K562 (cell line): ENCODE data around the gene RFNG. TPM values are rescaled to one million over a fixed set of nuclear protein-coding genes. Genes with fewer than 3 reads are reported as not detected.

ENCODE experiments used
- GTF2A2 ChIP-seq: IDR thresholded peaks from 2 replicates; pipeline ENCODE4 v1.6.1; 2016; ENCODE audit warnings: mild to moderate bottlenecking, missing genetic modification characterization, missing compliant biosample characterization
- ILK ChIP-seq: fragments of 450-650 bp; IDR thresholded peaks from 2 replicates; pipeline ENCODE4 v1.6.1; 2016; ENCODE audit warnings: missing genetic modification characterization, low read depth, mild to moderate bottlenecking, missing compliant biosample characterization, moderate library complexity, borderline replicate concordance
- KAT8 ChIP-seq: fragments of 450-650 bp; IDR thresholded peaks from 2 replicates; pipeline ENCODE4 v1.6.1; 2016; ENCODE audit warnings: low read depth, mild to moderate bottlenecking
- MAFK ChIP-seq: IDR thresholded peaks from 2 replicates; pipeline ENCODE4 v1.6.1; 2011; ENCODE audit warnings: low read length, improper control_type of control experiment
- NCOA4 ChIP-seq: fragments of 450-650 bp; IDR thresholded peaks from 2 replicates; pipeline ENCODE4 v1.6.1; 2018; ENCODE audit warnings: mild to moderate bottlenecking; ENCODE audit not compliant: partially characterized antibody
- NFIC ChIP-seq: fragments of 450-650 bp; IDR thresholded peaks from 2 replicates; pipeline ENCODE4 v1.6.1; 2017; ENCODE audit warnings: mild to moderate bottlenecking, inconsistent platforms
- NUFIP1 ChIP-seq: fragments of 450-650 bp; IDR thresholded peaks from 2 replicates; pipeline ENCODE4 v1.6.1; 2018; ENCODE audit not compliant: partially characterized antibody
- POU5F1 ChIP-seq: fragments of 150-350 bp; IDR thresholded peaks from 2 replicates; pipeline ENCODE4 v1.6.1; 2014; ENCODE audit warnings: borderline replicate concordance, low read length, low read depth, mild to moderate bottlenecking; ENCODE audit not compliant: partially characterized antibody
- RBFOX2 ChIP-seq: fragments of 200-400 bp; formaldehyde crosslinking; IDR thresholded peaks from 2 replicates; pipeline ENCODE4 v1.6.1; 2017; ENCODE audit warnings: low read depth, mild to moderate bottlenecking, low read length, moderate library complexity
- STAT5B ChIP-seq: fragments of 250-450 bp; sonication (Bioruptor Pico); IDR thresholded peaks from 2 replicates; pipeline ENCODE4 v1.8.0; 2021; ENCODE audit warnings: mild to moderate bottlenecking, inconsistent platforms
- TAF9B ChIP-seq: fragments of 450-650 bp; IDR thresholded peaks from 2 replicates; pipeline ENCODE4 v1.6.1; 2018; ENCODE audit warnings: mild to moderate bottlenecking; ENCODE audit not compliant: partially characterized antibody
- THRAP3 ChIP-seq: fragments of 450-650 bp; IDR thresholded peaks from 2 replicates; pipeline ENCODE4 v1.6.1; 2016; ENCODE audit warnings: mild to moderate bottlenecking, inconsistent platforms, borderline replicate concordance
- ZBTB1 ChIP-seq: sonication (generic); formaldehyde crosslinking; IDR thresholded peaks from 2 replicates; pipeline ENCODE4 v1.8.1; 2023; ENCODE audit warnings: missing genetic modification reagents, low read depth, mild to moderate bottlenecking, borderline replicate concordance
- ZNF311 ChIP-seq: fragments of 250-450 bp; sonication (Bioruptor Pico); IDR thresholded peaks from 2 replicates; pipeline ENCODE4 v1.4.0; 2020; ENCODE audit warnings: mild to moderate bottlenecking, moderate library complexity
- polyA plus RNA-seq, 8 experiments: library from polyadenylated mRNA; depleted of rRNA in 4 of 8; stranded (reverse) in 5 of 8; unstranded in 3 of 8; fragments of >200 nt; fragmentation: Nextera tagmentation in 2 of 8; fragmentation: Illumina TruSeq in 1 of 8; extraction: Ambion mirVana in 2 of 8; extraction: Trizol in 1 of 8; gene quantifications; 2 replicates each; pipeline versions ENCODE4 v1.2.1 to v1.2.3, GENCODE V29; 2011 to 2014; ENCODE audit warnings: inconsistent platforms in 1 of 8, missing spikeins in 1 of 8
- total RNA-seq, 7 experiments: library from RNA; depleted of rRNA in 6 of 7; stranded (reverse); fragments of >200 nt in 6 of 7; fragmentation: Illumina TruSeq in 2 of 7; extraction: Trizol in 2 of 7; gene quantifications; 2 replicates each; pipeline versions ENCODE4 v1.2.1 to v1.2.3, GENCODE V29; 2011 to 2021; ENCODE audit warnings: low replicate concordance in 1 of 7
- TF ChIP-seq, protein P1 (sequence below): sonication (generic); formaldehyde crosslinking; IDR thresholded peaks from 2 replicates; pipeline ENCODE4 v1.8.1; 2023; ENCODE audit warnings: mild to moderate bottlenecking, missing genetic modification reagents
- TF ChIP-seq, protein P2 (sequence below): fragments of 250-450 bp; sonication (Bioruptor Pico); IDR thresholded peaks from 2 replicates; pipeline ENCODE4 v1.4.0; 2020; ENCODE audit warnings: mild to moderate bottlenecking, moderate library complexity

Gene RFNG
- total and polyA plus RNA-seq, 9 of the 15 experiments (the other 6 are each of a cell fraction or from before 2014, with no cell fraction given), result 0.32 to 32.8 (median 9.5) TPM

- TF ChIP-seq, protein P1, sequence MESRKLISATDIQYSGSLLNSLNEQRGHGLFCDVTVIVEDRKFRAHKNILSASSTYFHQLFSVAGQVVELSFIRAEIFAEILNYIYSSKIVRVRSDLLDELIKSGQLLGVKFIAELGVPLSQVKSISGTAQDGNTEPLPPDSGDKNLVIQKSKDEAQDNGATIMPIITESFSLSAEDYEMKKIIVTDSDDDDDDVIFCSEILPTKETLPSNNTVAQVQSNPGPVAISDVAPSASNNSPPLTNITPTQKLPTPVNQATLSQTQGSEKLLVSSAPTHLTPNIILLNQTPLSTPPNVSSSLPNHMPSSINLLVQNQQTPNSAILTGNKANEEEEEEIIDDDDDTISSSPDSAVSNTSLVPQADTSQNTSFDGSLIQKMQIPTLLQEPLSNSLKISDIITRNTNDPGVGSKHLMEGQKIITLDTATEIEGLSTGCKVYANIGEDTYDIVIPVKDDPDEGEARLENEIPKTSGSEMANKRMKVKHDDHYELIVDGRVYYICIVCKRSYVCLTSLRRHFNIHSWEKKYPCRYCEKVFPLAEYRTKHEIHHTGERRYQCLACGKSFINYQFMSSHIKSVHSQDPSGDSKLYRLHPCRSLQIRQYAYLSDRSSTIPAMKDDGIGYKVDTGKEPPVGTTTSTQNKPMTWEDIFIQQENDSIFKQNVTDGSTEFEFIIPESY (CRISPR knock-in tag), result peak; percentile 94
- TF ChIP-seq MAFK, result no peak
- TF ChIP-seq KAT8, result no peak
- no peak for TF ChIP-seq ILK
- peak; percentile 66 for TF ChIP-seq RBFOX2
- no peak for TF ChIP-seq THRAP3
- TF ChIP-seq NCOA4, result no peak
- TF ChIP-seq NUFIP1, result no peak
- TF ChIP-seq ZBTB1 (CRISPR knock-in tag), result no peak
- TF ChIP-seq, protein P2, sequence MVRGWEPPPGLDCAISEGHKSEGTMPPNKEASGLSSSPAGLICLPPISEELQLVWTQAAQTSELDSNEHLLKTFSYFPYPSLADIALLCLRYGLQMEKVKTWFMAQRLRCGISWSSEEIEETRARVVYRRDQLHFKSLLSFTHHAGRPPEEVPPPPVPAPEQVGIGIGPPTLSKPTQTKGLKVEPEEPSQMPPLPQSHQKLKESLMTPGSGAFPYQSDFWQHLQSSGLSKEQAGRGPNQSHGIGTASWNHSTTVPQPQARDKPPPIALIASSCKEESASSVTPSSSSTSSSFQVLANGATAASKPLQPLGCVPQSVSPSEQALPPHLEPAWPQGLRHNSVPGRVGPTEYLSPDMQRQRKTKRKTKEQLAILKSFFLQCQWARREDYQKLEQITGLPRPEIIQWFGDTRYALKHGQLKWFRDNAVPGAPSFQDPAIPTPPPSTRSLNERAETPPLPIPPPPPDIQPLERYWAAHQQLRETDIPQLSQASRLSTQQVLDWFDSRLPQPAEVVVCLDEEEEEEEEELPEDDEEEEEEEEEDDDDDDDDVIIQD (CRISPR knock-in tag), result no peak
- no peak for TF ChIP-seq ZNF311 (CRISPR knock-in tag)
- TF ChIP-seq POU5F1, result no peak
- no peak for TF ChIP-seq STAT5B
- no peak for TF ChIP-seq NFIC
- no peak for TF ChIP-seq GTF2A2 (tag)
- TF ChIP-seq TAF9B, result no peak
Observed at GRCh38 chr17:82077617-82078358, 26.2 kb upstream of the RFNG start (continued).
